Activated CD4-positive, alpha-beta T cell treated with anti-CD3 and anti-CD28 coated beads for 48 hours (primary cell): ENCODE results near the gene IPMK.

ENCODE experiments used
- DNase-seq: peaks from one replicate; pipeline ENCODE4 v3.0.0-alpha.2; 2020

IPMK gene

DNA sequence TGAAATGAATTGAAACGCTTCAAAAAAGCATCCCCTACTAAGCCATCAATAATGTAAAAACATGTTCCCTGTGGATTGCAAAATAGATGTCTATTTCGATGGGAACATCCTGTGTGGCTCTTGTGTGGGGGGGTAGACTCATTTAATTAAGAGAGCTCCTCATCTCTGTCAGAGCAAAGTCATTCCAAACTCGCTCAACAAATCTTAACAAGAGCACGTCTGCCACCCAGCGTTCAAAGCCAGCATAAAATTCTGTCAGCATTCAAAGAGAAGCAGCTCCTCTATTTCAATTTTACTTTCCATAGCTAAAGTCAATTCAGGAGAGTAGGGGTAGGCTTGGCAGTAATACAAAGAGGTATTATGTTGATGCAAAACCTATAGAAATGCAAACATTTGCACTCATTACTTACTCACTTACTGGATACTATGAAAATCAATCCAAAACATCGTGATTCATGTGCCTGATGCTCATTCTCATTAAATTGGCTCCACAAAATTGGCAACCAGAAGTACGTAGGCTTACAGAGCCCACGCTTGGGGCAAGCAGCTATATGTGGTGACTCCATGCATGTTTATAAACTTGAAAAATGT lies 114.9 kb downstream of the IPMK start:
- DNase-seq, result peak; percentile 59

DNA sequence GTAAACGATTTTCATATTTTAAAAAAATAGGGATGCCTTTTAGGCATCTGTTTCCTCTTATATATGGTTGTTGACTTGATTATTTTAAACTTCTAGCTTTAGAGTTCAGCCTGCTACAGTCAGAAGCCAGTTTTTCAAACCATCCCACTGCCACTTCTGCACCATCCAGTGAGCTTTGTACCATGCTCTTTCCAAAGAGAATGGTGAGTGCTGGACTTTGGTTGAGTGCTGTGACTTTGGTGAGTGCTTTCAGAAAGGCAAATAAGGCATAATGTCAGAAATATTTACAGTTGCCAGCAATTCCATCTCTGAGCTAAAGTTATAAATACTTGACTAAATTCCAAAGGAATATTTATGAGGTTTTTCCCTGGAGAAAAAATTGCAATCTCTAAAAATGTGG lies 117.4 kb downstream of the IPMK start:
- DNase-seq, result no peak

DNA sequence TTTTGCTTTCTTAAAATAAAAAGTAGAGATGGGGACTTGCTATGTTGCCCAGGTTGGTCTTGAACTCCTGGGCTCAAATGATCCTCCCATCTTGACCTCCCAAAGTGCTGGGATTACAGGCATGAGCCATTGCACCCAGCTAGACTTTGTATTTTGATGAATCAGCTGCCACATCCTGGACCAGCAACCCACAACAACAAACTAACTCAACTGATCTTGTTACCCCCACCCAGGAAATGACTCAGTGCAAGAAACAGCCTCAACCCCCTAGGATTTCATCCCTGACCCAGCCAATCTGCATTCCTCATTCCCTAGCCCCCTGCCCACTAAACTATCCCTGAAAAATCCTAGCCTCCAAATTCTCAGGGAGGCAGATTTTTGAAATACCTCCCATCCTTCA lies 123.8 kb downstream of the IPMK start:
- DNase-seq, result no peak
